Mesenchymal stem cell (in vitro differentiated cells and primary cell): ENCODE results near the gene PBX1.

Source experiments
- DNase-seq: peaks from one replicate; pipeline ENCODE4 v3.0.0-alpha.2; 2013
- H2AFZ ChIP-seq: one replicate; pipeline ENCODE4 v1.6.1; 2013; ENCODE audit warnings: low read depth, mild to moderate bottlenecking, control low read depth, inconsistent platforms, low read length, moderate library complexity
- H2AK5ac ChIP-seq: 2 replicates; pipeline ENCODE4 v1.6.1; 2013; ENCODE audit warnings: low read length, moderate library complexity, mild to moderate bottlenecking, inconsistent platforms; ENCODE audit not compliant: severe bottlenecking
- H2BK120ac ChIP-seq: one replicate; pipeline ENCODE4 v1.6.1; 2013; ENCODE audit warnings: low read depth, mild to moderate bottlenecking, inconsistent platforms, low read length, moderate library complexity
- H2BK12ac ChIP-seq, 2 experiments: one replicate each; pipeline ENCODE4 v1.6.1; 2013; ENCODE audit warnings: inconsistent platforms in 2 of 2, low read length in 2 of 2, mild to moderate bottlenecking in 2 of 2, moderate library complexity in 2 of 2, control low read depth in 1 of 2
- H2BK15ac ChIP-seq: one replicate; pipeline ENCODE4 v1.6.1; 2013; ENCODE audit warnings: mild to moderate bottlenecking, low read depth, inconsistent platforms; ENCODE audit not compliant: poor library complexity, severe bottlenecking
- H2BK5ac ChIP-seq: 2 replicates; pipeline ENCODE4 v1.6.1; 2013; ENCODE audit warnings: low read depth, mild to moderate bottlenecking, low read length, control low read depth, inconsistent platforms; ENCODE audit not compliant: poor library complexity, severe bottlenecking
- H3K14ac ChIP-seq, 2 experiments: one replicate each; pipeline ENCODE4 v1.6.1; 2013; ENCODE audit warnings: inconsistent platforms in 2 of 2, low read length in 2 of 2, control low read depth in 1 of 2, mild to moderate bottlenecking in 1 of 2, moderate library complexity in 1 of 2
- H3K18ac ChIP-seq, 2 experiments: one replicate each; pipeline ENCODE4 v1.6.1; 2013; ENCODE audit warnings: inconsistent platforms in 2 of 2, low read length in 2 of 2, control low read depth in 1 of 2, low read depth in 1 of 2, mild to moderate bottlenecking in 1 of 2
- H3K23ac ChIP-seq, 2 experiments: one replicate each; pipeline ENCODE4 v1.6.1; 2013; ENCODE audit warnings: inconsistent platforms in 2 of 2, low read length in 2 of 2, mild to moderate bottlenecking in 2 of 2, moderate library complexity in 2 of 2, control low read depth in 1 of 2
- H3K27ac ChIP-seq: 2 replicates; pipeline ENCODE4 v1.5.1; 2013; ENCODE audit warnings: mild to moderate bottlenecking, moderate library complexity, low read length, control low read depth, inconsistent platforms; ENCODE audit not compliant: poor library complexity, severe bottlenecking
- H3K27me3 ChIP-seq, 2 experiments: 2 replicates each; pipeline versions ENCODE4 v1.6.1 to v1.7.0; 2013; ENCODE audit warnings: low read length in 2 of 2, mild to moderate bottlenecking in 2 of 2, moderate library complexity in 2 of 2, control low read depth in 1 of 2, inconsistent platforms in 1 of 2; ENCODE audit not compliant: control insufficient read depth in 1 of 2, insufficient read depth in 1 of 2
- H3K36me3 ChIP-seq, 2 experiments: 2 replicates each; pipeline versions ENCODE4 v1.6.1 to v1.7.0; 2013; ENCODE audit warnings: low read length in 2 of 2, control low read depth in 1 of 2, inconsistent platforms in 1 of 2, low read depth in 1 of 2, mild to moderate bottlenecking in 1 of 2; ENCODE audit not compliant: insufficient read depth in 2 of 2, control insufficient read depth in 1 of 2
- H3K4ac ChIP-seq, 2 experiments: one replicate each; pipeline ENCODE4 v1.6.1; 2013; ENCODE audit warnings: inconsistent platforms in 2 of 2, low read length in 2 of 2, mild to moderate bottlenecking in 2 of 2, moderate library complexity in 2 of 2, control low read depth in 1 of 2, low read depth in 1 of 2
- H3K4me1 ChIP-seq: 2 replicates; pipeline ENCODE4 v1.6.1; 2013; ENCODE audit warnings: low read depth, low read length, control low read depth; ENCODE audit not compliant: control insufficient read depth, insufficient read depth
- H3K4me2 ChIP-seq: 2 replicates; pipeline ENCODE4 v1.6.1; 2013; ENCODE audit warnings: low read length, mild to moderate bottlenecking, inconsistent platforms; ENCODE audit not compliant: poor library complexity, severe bottlenecking
- H3K4me3 ChIP-seq, 2 experiments: 2 replicates each; pipeline versions ENCODE4 v1.5.1 to v1.7.0; 2013; ENCODE audit warnings: low read length in 2 of 2, mild to moderate bottlenecking in 2 of 2, control low read depth in 1 of 2, low read depth in 1 of 2; ENCODE audit not compliant: insufficient read depth in 1 of 2
- H3K79me1 ChIP-seq: replicated peaks from 2 replicates; pipeline ENCODE4 v1.6.1; 2013; ENCODE audit warnings: mild to moderate bottlenecking, control low read depth, low read length, inconsistent platforms; ENCODE audit not compliant: poor library complexity, severe bottlenecking
- H3K9ac ChIP-seq: 2 replicates; pipeline ENCODE4 v1.7.0; 2013; ENCODE audit warnings: mild to moderate bottlenecking, low read length, moderate library complexity
- H3K9me3 ChIP-seq: 2 replicates; pipeline ENCODE4 v1.7.0; 2013; ENCODE audit warnings: mild to moderate bottlenecking, low read length; ENCODE audit not compliant: control insufficient read depth
- H4K8ac ChIP-seq: one replicate; pipeline ENCODE4 v1.6.1; 2013; ENCODE audit warnings: inconsistent platforms, mild to moderate bottlenecking, low read length, moderate library complexity
- H4K91ac ChIP-seq: one replicate; pipeline ENCODE4 v1.6.1; 2013; ENCODE audit warnings: mild to moderate bottlenecking, low read length, inconsistent platforms
- WGBS: methylation state at CpG from one replicate; pipeline ENCODE4 v1.1.7; 2013; ENCODE audit warnings: mixed read lengths; 5-methylcytosine and 5-hydroxymethylcytosine counted together

PBX1 gene

DNA sequence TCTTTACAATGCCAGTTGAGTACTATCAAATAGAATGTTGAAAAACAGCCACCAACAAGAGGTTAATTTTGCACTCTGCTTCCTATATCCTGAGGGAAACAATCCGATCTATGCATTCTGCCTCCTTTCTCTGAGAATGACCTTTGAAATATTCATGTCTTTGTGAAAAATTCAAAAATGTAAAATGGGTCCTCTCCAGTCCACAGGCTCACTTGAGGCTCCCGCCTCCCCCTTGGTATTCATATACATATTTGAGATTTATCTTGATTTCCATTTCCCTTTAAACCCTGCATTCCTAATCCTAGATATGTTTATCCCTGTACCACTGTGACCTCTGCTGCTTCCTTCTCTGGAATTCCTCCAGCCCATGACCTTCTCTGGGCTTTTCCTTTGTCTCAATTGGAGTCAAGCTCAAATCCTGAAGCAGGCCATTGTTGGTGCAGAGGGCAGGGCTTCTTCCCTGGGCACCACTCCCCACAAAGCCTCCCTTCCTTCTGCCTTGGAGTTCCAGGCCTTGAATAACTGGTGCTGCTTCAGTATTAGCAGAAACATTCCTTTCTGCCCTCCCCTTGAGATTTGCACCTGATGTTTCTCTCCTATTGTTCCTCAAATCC, 296.8 kb downstream of the PBX1 start:
- no peak for DNase-seq
- Histone ChIP-seq H3K4me1 (no peaks in the 10 kb centered on the region), H2AK5ac (no peak overlapping the region), H2BK12ac (no peak overlapping the region), H3K14ac (no peak overlapping the region), H2BK15ac (no peak overlapping the region), H3K79me1 (no peaks in the 10 kb centered on the region), H3K9me3 (no peaks in the 10 kb centered on the region), H3K4ac (no peak overlapping the region), H4K8ac (no peak overlapping the region), H2BK120ac (no peak overlapping the region), H3K18ac (no peak overlapping the region), H2AFZ (no peak overlapping the region), H3K36me3 (no peaks in the 10 kb centered on the region), H3K4me2 (no peak overlapping the region), H3K27ac (no peak overlapping the region), H2BK5ac (no peak overlapping the region), H3K4me3 (no peak overlapping the region), H3K27me3 (peaks cover 0 to 7% of the 10 kb centered on the region in 2 experiments), H3K23ac (no peak overlapping the region), H3K9ac (no peak overlapping the region), H4K91ac (no peak overlapping the region)
- WGBS: 85% methylated on average over 1 of the region's 2 CpGs

DNA sequence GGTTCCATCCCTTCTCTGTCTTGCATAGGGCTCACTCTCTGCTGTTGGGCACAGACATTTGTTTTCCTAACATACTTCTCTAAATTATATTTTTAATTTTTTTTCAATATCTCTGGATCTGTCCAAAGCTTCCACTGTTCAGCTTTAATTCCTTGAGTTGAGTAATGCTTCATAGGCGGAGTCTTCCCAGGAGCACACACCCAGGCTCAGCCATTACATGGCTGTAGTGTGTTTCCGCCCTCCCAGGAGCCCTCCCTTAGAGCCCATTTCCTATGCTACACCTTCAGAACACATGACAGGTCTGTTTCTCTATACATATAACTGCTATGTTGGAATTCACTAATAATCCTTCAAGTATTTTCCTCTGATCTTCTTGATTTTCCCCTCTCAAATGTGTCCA, 297.4 kb downstream of the PBX1 start:
- WGBS: 91% methylated on average over 2 of the region's 2 CpGs
- H3K9me3 ChIP-seq: no peaks in the 10 kb centered on the region
- H2BK15ac ChIP-seq: no peak overlapping the region
- H3K4me1 ChIP-seq: no peaks in the 10 kb centered on the region
- no peak overlapping the region for H3K4me2 ChIP-seq
- H3K4ac ChIP-seq: no peak overlapping the region
- no peak overlapping the region for H2AK5ac ChIP-seq
- no peak overlapping the region for H3K4me3 ChIP-seq
- H2AFZ ChIP-seq: no peak overlapping the region
- no peaks in the 10 kb centered on the region for H3K36me3 ChIP-seq
- DNase-seq: no peak
- H3K79me1 ChIP-seq: no peaks in the 10 kb centered on the region
- no peak overlapping the region for H4K91ac ChIP-seq
- H2BK120ac ChIP-seq: no peak overlapping the region
- H3K23ac ChIP-seq: no peak overlapping the region
- H3K9ac ChIP-seq: no peak overlapping the region
- no peak overlapping the region for H4K8ac ChIP-seq
- no peak overlapping the region for H3K14ac ChIP-seq
- H2BK12ac ChIP-seq: no peak overlapping the region
- H3K27ac ChIP-seq: no peak overlapping the region
- peaks cover 0 to 7% of the 10 kb centered on the region in 2 experiments for H3K27me3 ChIP-seq
- H3K18ac ChIP-seq: no peak overlapping the region
- H2BK5ac ChIP-seq: no peak overlapping the region

DNA sequence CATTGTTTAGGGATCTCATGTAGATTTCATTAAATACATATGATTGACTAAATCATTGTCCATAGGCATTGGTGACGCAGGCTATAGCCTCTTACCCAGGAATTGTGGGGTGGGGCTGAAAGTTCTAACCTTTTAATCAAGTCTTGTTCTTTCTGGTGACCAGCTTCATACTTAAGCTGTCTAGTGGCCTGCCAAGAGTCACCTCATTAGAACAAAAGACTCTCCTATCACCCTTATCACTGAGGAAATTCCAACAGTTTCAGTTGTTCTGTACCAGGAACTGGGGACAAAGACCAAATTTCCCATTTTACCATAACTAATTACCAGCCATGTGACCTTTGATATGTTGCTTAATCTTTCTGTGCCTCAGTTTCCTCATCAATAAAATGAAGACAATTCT, 298.5 kb downstream of the PBX1 start:
- DNase-seq: no peak
- no peak overlapping the region for H3K4me3 ChIP-seq
- no peak overlapping the region for H3K23ac ChIP-seq
- no peak overlapping the region for H2BK12ac ChIP-seq
- H3K27me3 ChIP-seq: peaks cover 0 to 13% of the 10 kb centered on the region in 2 experiments
- H4K91ac ChIP-seq: no peak overlapping the region
- H3K27ac ChIP-seq: no peak overlapping the region
- H3K18ac ChIP-seq: no peak overlapping the region
- no peak overlapping the region for H2BK5ac ChIP-seq
- H3K4me1 ChIP-seq: no peaks in the 10 kb centered on the region
- H3K36me3 ChIP-seq: no peaks in the 10 kb centered on the region
- no peaks in the 10 kb centered on the region for H3K9me3 ChIP-seq
- 100% methylated on average over 1 of the region's 1 CpG for WGBS
- no peak overlapping the region for H2AFZ ChIP-seq
- H3K79me1 ChIP-seq: no peaks in the 10 kb centered on the region
- no peak overlapping the region for H3K9ac ChIP-seq
- no peak overlapping the region for H3K14ac ChIP-seq
- no peak overlapping the region for H3K4ac ChIP-seq
- no peak overlapping the region for H2BK120ac ChIP-seq
- no peak overlapping the region for H3K4me2 ChIP-seq
- H2BK15ac ChIP-seq: no peak overlapping the region
- H2AK5ac ChIP-seq: no peak overlapping the region
- no peak overlapping the region for H4K8ac ChIP-seq

DNA sequence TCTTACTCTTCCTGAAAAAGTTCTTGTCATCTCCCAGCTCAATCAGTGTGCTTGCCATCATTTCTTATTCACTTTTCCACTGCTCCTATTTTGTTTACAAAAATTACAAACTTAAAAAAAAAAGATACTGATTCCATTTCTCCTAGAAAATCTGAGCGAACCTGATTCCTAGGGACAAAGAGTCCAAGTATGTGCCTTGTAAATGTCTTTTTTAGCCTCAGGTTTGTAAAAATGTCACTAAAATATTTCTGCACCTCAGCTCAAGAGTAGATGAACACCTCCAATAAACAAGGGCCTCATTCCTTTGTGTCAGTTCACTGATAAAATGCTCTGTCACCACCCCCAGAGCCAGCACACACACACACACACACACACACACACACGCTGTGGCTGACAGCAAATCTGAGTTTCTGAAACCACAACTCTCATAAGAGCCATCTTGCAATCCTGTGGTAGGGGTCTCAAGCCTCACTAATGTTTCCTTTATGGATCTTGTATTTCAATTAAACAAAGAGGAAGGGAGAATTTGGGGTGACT, 299.2 kb downstream of the PBX1 start:
- H3K4me1 ChIP-seq: no peaks in the 10 kb centered on the region
- no peak overlapping the region for H4K91ac ChIP-seq
- no peak overlapping the region for H3K14ac ChIP-seq
- no peaks in the 10 kb centered on the region for H3K9me3 ChIP-seq
- no peak overlapping the region for H4K8ac ChIP-seq
- H3K27me3 ChIP-seq: peaks cover 3 to 13% of the 10 kb centered on the region in 2 experiments
- no peak overlapping the region for H3K4me2 ChIP-seq
- no peak overlapping the region for H3K4me3 ChIP-seq
- no peak overlapping the region for H2BK12ac ChIP-seq
- H3K36me3 ChIP-seq: no peaks in the 10 kb centered on the region
- DNase-seq: no peak
- no peak overlapping the region for H3K23ac ChIP-seq
- WGBS: 100% methylated on average over 1 of the region's 2 CpGs
- no peak overlapping the region for H2BK5ac ChIP-seq
- H3K27ac ChIP-seq: no peak overlapping the region
- no peak overlapping the region for H3K9ac ChIP-seq
- no peak overlapping the region for H2BK15ac ChIP-seq
- no peak overlapping the region for H3K4ac ChIP-seq
- H2AK5ac ChIP-seq: no peak overlapping the region
- no peak overlapping the region for H3K18ac ChIP-seq
- no peaks in the 10 kb centered on the region for H3K79me1 ChIP-seq
- H2AFZ ChIP-seq: no peak overlapping the region
- no peak overlapping the region for H2BK120ac ChIP-seq
